GM23338 (cell line): ENCODE results near the gene MYO5A. TPM values are rescaled to one million over a fixed set of nuclear protein-coding genes. Genes with fewer than 3 reads are reported as not detected.

Source experiments
- ATAC-seq: fragments of 200-7000 bp; cut with Tn5 transposase; 3 replicates; pipeline ENCODE4 v1.9.1; 2020
- DNase-seq: peaks from one replicate; pipeline ENCODE4 v3.0.0-alpha.2; 2015; ENCODE audit warnings: low spot score
- H2AFZ ChIP-seq: fragments of 200-600 bp; sonication (generic); 2 replicates; pipeline ENCODE4 v1.8.0; 2016; ENCODE audit warnings: antibody characterized with exemption, mild to moderate bottlenecking, moderate library complexity
- H3F3A ChIP-seq: fragments of 200-600 bp; sonication (generic); replicated peaks from 2 replicates; pipeline ENCODE4 v1.8.0; 2017; ENCODE audit warnings: antibody characterized with exemption, mixed run types, low read depth
- H3K27ac ChIP-seq: fragments of 200-600 bp; sonication (generic); 2 replicates; pipeline ENCODE4 v1.6.1; 2016; ENCODE audit warnings: low read depth
- H3K27me3 ChIP-seq: fragments of 200-600 bp; sonication (generic); 2 replicates; pipeline ENCODE4 v1.8.0; 2016; ENCODE audit warnings: mild to moderate bottlenecking, mixed run types, moderate library complexity; ENCODE audit not compliant: insufficient read depth
- H3K36me3 ChIP-seq: fragments of 200-600 bp; sonication (generic); 2 replicates; pipeline ENCODE4 v1.8.0; 2016; ENCODE audit warnings: mild to moderate bottlenecking; ENCODE audit not compliant: insufficient read depth
- H3K4me1 ChIP-seq: fragments of 200-600 bp; sonication (generic); 2 replicates; pipeline ENCODE4 v1.8.0; 2016; ENCODE audit warnings: mild to moderate bottlenecking, moderate library complexity; ENCODE audit not compliant: insufficient read depth
- H3K4me2 ChIP-seq: fragments of 200-600 bp; sonication (generic); 2 replicates; pipeline ENCODE4 v1.7.1; 2017; ENCODE audit warnings: mixed run types
- H3K4me3 ChIP-seq: fragments of 200-600 bp; sonication (generic); 2 replicates; pipeline ENCODE4 v1.6.1; 2016; ENCODE audit warnings: mixed run types
- H3K79me2 ChIP-seq: fragments of 200-600 bp; sonication (generic); replicated peaks from 2 replicates; pipeline ENCODE4 v1.8.0; 2017; ENCODE audit warnings: mild to moderate bottlenecking; ENCODE audit not compliant: insufficient read depth
- H3K9me2 ChIP-seq: fragments of 200-600 bp; sonication (generic); 2 replicates; pipeline ENCODE4 v1.8.0; 2017; ENCODE audit not compliant: insufficient read depth
- H4K20me1 ChIP-seq: fragments of 200-600 bp; sonication (generic); replicated peaks from 2 replicates; pipeline ENCODE4 v1.8.0; 2017; ENCODE audit warnings: mild to moderate bottlenecking; ENCODE audit not compliant: insufficient read depth
- H3K27ac Mint-ChIP-seq: 2 replicates; pipeline ENCODE4 v1.8.0; 2020; ENCODE audit warnings: inconsistent platforms, mild to moderate bottlenecking, moderate library complexity, mixed read lengths
- H3K27me3 Mint-ChIP-seq: 3 replicates; pipeline ENCODE4 v1.8.0; 2022; ENCODE audit warnings: low read depth, mild to moderate bottlenecking, moderate library complexity, mixed read lengths, inconsistent platforms; ENCODE audit not compliant: insufficient read depth, poor library complexity
- H3K36me3 Mint-ChIP-seq: 3 replicates; pipeline ENCODE4 v1.8.0; 2021; ENCODE audit warnings: low read depth, mild to moderate bottlenecking, inconsistent platforms, moderate library complexity, mixed read lengths
- H3K4me1 Mint-ChIP-seq: 3 replicates; pipeline ENCODE4 v1.8.0; 2020; ENCODE audit warnings: mild to moderate bottlenecking, inconsistent platforms, mixed read lengths
- H3K4me3 Mint-ChIP-seq: 3 replicates; pipeline ENCODE4 v1.8.0; 2021; ENCODE audit warnings: moderate library complexity, mild to moderate bottlenecking, inconsistent platforms, mixed read lengths
- H3K9me3 Mint-ChIP-seq: 3 replicates; pipeline ENCODE4 v1.8.0; 2020; ENCODE audit warnings: moderate library complexity, mild to moderate bottlenecking, inconsistent platforms, mixed read lengths
- CREB1 ChIP-seq: fragments of 250-450 bp; sonication (Bioruptor Pico); IDR thresholded peaks from 2 replicates; pipeline ENCODE4 v1.5.0; 2020; ENCODE audit warnings: low read depth, mild to moderate bottlenecking, moderate library complexity
- CTCF ChIP-seq, 2 experiments: fragments of 200-600 bp in 1 of 2; sonication (generic) in 1 of 2; conservative IDR thresholded peaks; 2 replicates each; pipeline versions ENCODE4 v1.5.1 to v1.6.1; 2016 to 2017; ENCODE audit warnings: antibody characterized with exemption in 2 of 2, low read depth in 2 of 2, mild to moderate bottlenecking in 2 of 2, moderate library complexity in 1 of 2
- ETS1 ChIP-seq: IDR thresholded peaks from 2 replicates; pipeline ENCODE4 v1.6.1; 2016; ENCODE audit warnings: antibody characterized with exemption
- EZH2 ChIP-seq: fragments of 200-600 bp; sonication (generic); IDR thresholded peaks from one replicate; pipeline ENCODE4 v1.8.0; 2017; ENCODE audit warnings: antibody characterized with exemption, mild to moderate bottlenecking, low read depth; ENCODE audit not compliant: unreplicated experiment
- EZH2phosphoT487 ChIP-seq: fragments of 200-600 bp; sonication (generic); IDR thresholded peaks from one replicate; pipeline ENCODE4 v1.8.1; 2018; ENCODE audit warnings: antibody characterized with exemption; ENCODE audit not compliant: unreplicated experiment
- NANOG ChIP-seq: IDR thresholded peaks from 2 replicates; pipeline ENCODE4 v1.6.1; 2016; ENCODE audit warnings: antibody characterized with exemption, borderline replicate concordance
- REST ChIP-seq: IDR thresholded peaks from one replicate; pipeline ENCODE4 v1.6.1; 2018; ENCODE audit warnings: antibody characterized with exemption; ENCODE audit not compliant: unreplicated experiment
- ZNF114 ChIP-seq: fragments of 250-450 bp; sonication (Bioruptor Pico); IDR thresholded peaks from 2 replicates; pipeline ENCODE4 v1.5.0; 2020; ENCODE audit warnings: mild to moderate bottlenecking, moderate library complexity
- ZNF331 ChIP-seq: fragments of 250-450 bp; sonication (Bioruptor Pico); IDR thresholded peaks from 2 replicates; pipeline ENCODE4 v1.5.0; 2020; ENCODE audit warnings: low read depth, mild to moderate bottlenecking, moderate library complexity
- ZNF462 ChIP-seq: fragments of 250-450 bp; sonication (Bioruptor Pico); IDR thresholded peaks from 2 replicates; pipeline ENCODE4 v1.5.0; 2020; ENCODE audit warnings: mild to moderate bottlenecking, moderate library complexity
- polyA plus RNA-seq: library from polyadenylated mRNA; unstranded; fragments of >200 nt; fragmentation: Nextera tagmentation; extraction: Ambion mirVana; gene quantifications from 2 replicates; pipeline ENCODE4 v1.2.1, GENCODE V29; 2016
- total RNA-seq: library from RNA; depleted of rRNA; stranded (reverse); fragments of >200 nt; shearing (Covaris generic); gene quantifications from 2 replicates; pipeline ENCODE4 v1.2.3, GENCODE V29; 2014

MYO5A gene
- total and polyA plus RNA-seq, 2 experiments from 2014 or later = 5.7 to 31.8 TPM

GRCh38 chr15:52348056-52348745 is 180.5 kb downstream of the MYO5A start:
- ATAC-seq (no peak), DNase-seq (no peak)
- H3K4me2 ChIP-seq = no peak overlapping the region
- H3K27me3 ChIP-seq = no peaks in the 10 kb centered on the region
- no peaks in the 10 kb centered on the region for H3K9me3 Mint-ChIP-seq
- no peaks in the 10 kb centered on the region for H3K4me1 ChIP-seq
- H3F3A ChIP-seq = no peaks in the 10 kb centered on the region
- no peaks in the 10 kb centered on the region for H3K9me2 ChIP-seq
- no peak overlapping the region for H3K4me3 Mint-ChIP-seq
- peaks cover 14% of the 10 kb centered on the region; the same call in 2 of the 3 replicates for H3K36me3 Mint-ChIP-seq
- no peak overlapping the region for H3K27ac Mint-ChIP-seq
- H3K27me3 Mint-ChIP-seq = peaks cover 3% of the 10 kb centered on the region
- TF ChIP-seq CTCF (conservative IDR thresholded peaks at IDR 0.05; ENCODE audit: low read depth in 2 of 2) = no peak
- no peak for TF ChIP-seq EZH2
- no peak for TF ChIP-seq ZNF462
- no peak for TF ChIP-seq ZNF114 (CRISPR knock-in tag)
- TF ChIP-seq NANOG = no peak
- no peak for TF ChIP-seq CREB1 (CRISPR knock-in tag)
- no peak for TF ChIP-seq ETS1
- TF ChIP-seq REST = no peak
- TF ChIP-seq ZNF331 = no peak
- TF ChIP-seq EZH2phosphoT487 = no peak
- no peak overlapping the region for H2AFZ ChIP-seq
- no peaks in the 10 kb centered on the region for H3K79me2 ChIP-seq
- 0 out of 2 replicates have a peak, but pooled peaks cover under 1% of the 10 kb centered on the region for H4K20me1 ChIP-seq
- H3K4me3 ChIP-seq = no peak overlapping the region
- H3K27ac ChIP-seq = no peak overlapping the region
- no peaks in the 10 kb centered on the region; the same call in 1 of the 2 replicates for H3K36me3 ChIP-seq
- no peaks in the 10 kb centered on the region for H3K4me1 Mint-ChIP-seq
